H54 (cell line): ENCODE results near the gene KLHL13.
"Not testable (repeated sequence)": the region's sequence is repeated elsewhere in the genome, so short reads cannot be mapped to it uniquely, and the experiment has no call there.

Experiments used
- DNase-seq: peaks from one replicate; pipeline ENCODE4 v3.0.0; 2011; ENCODE audit warnings: low spot score, mixed read lengths; ENCODE audit not compliant: insufficient read length
- FAIRE-seq: peaks from 3 replicates; lab custom pipeline; 2011; peaks lifted over from hg19 to GRCh38; lab: Jason Lieb, UNC
- POLR2A ChIP-seq: IDR thresholded peaks from 2 replicates; pipeline ENCODE4 v1.6.1; 2011; ENCODE audit warnings: low read depth, mild to moderate bottlenecking, low read length

Gene KLHL13

DNA sequence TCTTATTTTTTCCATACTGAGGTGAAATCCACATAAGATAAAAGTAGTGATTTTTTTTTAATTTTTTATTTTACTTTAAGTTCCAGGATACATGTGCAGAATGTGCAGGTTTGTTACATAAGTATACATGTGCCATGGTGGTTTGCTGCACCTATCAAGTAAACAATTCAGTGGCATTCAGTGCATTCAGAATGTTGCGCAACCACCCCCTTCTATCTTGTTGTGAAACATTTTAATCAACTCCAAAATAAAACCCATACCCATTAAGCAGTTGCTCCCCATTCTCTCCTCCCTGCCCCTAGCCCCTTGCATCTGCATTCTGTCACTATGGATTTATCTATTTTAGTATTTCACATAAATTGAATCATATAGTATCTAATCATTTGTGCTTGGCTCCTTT, 121.2 kb downstream of the KLHL13 start:
- DNase-seq (no peak), FAIRE-seq (no peak)
- no peak for TF ChIP-seq POLR2A

DNA sequence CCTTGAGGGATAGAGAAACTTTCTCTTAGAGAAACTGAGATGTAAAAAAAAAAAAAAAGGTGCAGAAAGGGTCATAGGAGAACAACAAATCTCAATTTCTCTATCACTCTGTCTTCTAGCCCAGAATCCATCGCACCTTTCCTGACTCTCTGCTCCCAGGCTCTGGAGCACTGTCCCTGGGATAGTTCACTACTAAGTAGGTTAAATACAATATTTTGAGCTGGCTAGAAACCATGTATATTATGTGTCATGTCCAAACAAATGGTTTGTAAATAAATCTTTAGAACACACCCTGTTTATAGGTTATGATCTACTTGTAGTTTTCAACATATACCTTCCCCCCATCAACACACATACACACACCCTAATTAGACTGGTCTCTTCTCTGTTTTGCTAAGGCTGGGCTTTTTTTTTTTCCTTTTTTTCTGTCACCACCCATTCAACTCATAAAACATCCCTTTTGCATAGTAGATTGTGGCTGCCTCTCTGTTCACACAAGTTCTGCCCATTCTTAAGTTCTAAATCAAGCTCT, 124.4 kb downstream of the KLHL13 start:
- DNase-seq (no peak), FAIRE-seq (no peak)
- no peak for TF ChIP-seq POLR2A

DNA sequence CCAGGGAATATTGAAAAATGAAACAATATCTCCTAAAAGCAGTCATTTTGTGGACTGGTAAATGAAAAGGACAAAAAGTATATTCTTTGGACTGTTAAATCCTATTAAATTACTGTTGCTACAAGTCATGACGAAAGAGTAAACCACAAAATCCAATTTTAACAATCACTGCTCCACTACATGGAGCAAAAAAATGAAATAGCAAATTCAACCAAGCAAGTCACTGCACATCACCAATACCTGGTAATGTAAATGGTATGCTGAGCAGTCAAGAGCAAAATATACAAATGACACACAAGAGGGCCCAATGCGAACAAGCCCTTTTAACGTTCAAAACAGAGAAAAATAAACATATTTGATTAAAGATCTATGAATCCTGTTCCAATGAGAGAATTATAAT, 126.2 kb downstream of the KLHL13 start:
- TF ChIP-seq POLR2A, result no peak
- DNase-seq (no peak), FAIRE-seq (no peak)

DNA sequence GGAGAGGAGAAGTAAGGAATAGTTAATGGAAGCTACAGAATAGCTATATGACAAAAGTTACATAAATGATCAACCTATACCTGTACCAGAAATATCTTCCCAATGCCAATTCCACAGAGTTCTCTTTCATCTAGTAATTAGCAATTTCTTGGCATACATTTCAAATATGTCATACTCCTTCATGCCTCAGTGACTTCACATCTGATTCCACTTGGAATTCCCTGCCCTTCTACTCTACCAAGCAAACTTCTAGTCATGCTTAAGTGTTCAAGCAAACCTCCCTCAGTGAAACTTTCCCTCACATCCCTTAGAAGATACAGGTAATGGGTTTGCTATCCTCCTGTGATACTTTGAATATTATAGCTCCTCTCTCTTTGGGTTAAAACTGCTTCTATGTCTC, 127.1 kb downstream of the KLHL13 start:
- TF ChIP-seq POLR2A, result no peak
- DNase-seq, result no peak
- no peak for FAIRE-seq

DNA sequence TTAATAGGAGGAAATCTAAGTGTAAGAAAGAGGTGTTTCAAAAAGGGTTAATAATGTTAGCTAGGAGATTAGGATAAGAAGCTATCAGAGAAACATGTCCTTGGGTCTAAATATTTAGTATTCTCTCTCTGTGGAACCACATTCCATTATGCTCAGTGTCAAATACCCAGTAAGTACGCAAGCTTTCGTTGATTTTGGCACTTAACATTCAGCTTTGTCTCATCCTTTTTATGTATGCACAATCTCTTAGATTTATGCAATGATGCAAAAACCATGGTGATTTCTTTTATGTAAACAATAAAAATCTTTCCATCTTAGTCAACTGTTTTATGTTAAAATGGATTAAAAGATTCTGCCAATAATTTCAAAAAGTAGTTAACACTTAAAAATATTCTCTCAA, 129.2 kb downstream of the KLHL13 start:
- no peak for TF ChIP-seq POLR2A
- no peak for FAIRE-seq
- no peak for DNase-seq

DNA sequence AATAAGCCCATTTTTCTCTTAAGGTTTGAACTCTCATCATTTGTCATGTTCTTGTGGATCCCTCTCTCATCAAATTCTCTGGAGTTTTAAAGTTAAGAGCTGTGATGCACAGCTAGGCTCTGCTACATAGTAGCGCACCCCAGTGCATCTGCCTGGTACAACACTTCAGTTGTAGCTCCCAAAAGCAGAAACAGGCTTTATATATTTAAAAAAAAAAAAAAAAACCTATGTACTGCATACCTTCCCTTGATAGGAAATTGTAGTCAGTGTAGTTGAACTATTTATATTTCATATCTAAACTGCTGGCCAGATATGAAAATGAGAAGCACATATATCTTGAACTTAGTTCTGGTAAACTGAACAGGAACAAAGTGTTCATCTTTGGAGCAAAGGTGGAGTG, 131.4 kb downstream of the KLHL13 start:
- no peak for TF ChIP-seq POLR2A
- DNase-seq (no peak), FAIRE-seq (no peak)

DNA sequence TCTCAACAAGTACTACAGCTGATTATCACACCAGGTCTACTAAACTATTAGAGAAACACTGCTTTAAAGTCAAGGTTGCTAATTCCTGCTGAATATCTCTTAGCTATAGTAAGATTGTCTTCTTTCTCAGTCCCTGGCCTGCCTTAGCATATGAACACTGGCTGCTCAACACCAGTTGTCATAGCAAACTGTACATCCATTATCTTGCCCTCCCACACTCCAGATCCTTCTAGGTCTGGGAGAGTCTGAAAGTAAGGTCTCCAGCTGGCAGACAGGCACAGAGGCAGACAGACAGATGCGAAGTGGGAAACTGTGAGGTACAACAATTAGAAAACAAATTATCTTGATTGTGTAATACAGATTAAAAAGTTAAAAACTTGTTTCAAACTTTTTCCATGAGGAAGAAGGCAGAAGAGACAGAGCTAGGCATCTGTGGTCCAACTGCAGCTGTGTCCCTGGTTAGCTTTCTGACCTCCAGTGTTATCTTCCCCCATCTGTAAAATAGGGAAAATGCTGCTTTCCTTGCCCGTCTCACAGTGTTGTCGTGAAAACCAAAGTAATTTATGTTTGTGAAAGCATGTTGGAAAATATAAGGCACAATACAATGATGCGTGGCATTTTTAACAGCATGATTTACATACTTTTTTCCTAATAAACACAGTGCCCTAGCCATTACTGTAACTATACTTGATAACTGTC, 133.8 kb downstream of the KLHL13 start:
- TF ChIP-seq POLR2A, result no peak
- FAIRE-seq (no peak), DNase-seq (no peak)

DNA sequence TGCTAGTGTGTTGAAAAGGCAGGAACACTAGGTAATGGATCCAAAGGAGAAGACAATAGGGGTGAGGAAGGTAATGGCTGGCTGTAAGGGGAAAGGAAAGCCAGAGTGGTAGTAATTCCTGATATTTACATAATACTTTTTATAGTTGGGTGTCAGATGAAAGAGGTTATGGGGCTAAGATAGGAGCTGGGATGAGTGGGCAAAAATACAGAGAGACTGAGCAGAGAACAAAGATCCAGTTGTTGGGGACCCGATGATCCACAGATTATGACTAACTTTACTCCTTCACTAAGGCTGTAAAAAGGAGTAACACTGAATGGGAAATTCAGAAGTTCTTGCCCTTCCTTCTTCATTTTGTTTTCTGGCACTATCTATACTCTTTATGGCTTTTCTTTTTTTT, 138.2 kb downstream of the KLHL13 start:
- TF ChIP-seq POLR2A, result no peak
- DNase-seq (no peak), FAIRE-seq (no peak)

DNA sequence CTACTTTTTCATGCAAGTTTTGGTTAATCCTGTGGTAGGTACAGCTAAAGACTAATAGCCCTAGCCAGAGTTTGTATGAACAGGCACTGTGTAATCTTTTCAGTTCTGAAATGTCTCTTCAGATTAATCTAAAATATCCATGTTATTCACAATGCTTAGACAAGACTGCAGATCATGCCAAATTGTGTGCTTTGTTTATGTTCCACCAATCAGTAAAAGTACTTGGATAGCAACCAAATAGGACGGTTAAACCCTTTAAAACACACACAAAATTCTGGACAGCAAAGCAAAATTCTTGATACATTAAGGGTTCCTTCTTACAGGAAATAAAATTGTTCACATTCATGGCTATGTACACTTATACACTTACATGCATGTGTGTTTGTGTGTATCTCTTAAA, 139.1 kb downstream of the KLHL13 start:
- no peak for DNase-seq
- no peak for TF ChIP-seq POLR2A
- FAIRE-seq, result no peak

DNA sequence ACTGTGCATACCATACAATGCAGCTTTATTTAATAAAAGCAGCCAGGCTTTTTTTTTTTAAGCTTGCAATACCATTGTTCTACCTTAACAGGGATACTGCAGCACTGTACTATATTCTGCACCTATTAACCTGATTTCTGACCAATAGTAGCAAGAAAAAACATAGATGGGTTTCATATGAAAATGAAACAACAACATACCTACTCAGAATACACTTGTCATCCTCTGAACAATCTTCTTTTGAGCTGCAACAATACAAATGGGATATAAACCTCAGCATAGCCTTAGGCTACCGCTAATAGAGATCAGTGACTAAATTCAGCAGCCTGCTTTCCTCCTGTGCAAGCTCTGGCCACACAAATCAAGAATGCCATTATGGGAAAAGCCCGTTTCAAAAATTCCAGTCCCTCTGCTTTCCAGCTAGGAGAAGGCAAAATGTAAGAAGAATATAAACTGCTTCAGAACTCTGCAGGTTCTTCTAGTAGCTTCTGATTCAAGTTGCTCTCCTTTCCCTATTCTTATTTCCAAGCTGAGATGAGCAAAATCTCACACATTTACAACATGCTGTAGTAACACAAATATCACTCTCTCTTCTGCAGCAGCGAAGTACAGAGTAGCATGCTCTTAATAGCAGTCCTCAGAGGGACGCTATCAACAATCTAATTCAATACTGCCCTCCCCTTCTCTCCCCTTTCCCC, 143.4 kb downstream of the KLHL13 start:
- no peak for FAIRE-seq
- no peak for TF ChIP-seq POLR2A
- DNase-seq, result no peak

DNA sequence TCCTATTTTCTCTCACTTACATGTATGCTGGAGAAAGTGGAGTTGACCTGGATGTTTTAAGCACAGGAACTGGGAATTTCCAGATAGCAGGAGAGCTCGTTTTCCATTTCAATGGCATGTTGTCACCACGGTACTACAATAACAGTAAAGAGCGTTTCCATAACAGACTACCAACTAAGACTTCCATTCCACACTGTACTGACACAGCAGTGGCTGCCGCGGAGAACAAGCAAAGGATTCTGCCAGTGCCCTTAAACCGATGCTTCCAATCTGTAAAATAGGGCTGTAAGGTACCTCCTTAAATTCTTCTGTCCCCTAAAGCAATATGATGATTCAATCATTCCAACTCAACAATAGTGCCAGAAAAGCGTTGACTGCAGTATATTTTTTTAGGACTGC, 143.9 kb downstream of the KLHL13 start:
- FAIRE-seq, result no peak
- DNase-seq, result no peak
- no peak for TF ChIP-seq POLR2A

DNA sequence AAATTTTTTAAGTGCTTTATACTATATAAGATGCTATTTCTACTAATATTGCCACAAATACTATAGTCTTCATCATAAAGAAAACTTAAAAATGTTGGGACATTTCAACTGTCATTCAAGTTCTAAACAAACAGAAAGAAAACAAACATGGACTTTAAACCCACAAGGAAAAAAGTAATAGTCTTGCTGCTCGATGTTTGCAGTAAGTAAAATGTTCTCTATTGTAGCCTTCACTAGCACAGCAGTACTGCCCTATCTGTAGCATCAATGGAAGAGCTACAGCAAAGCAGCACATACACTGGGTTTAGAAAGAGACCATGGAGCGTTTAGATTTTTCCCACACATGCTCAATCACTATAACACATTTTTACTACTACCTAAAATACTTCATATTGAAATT, 146.8 kb downstream of the KLHL13 start:
- no peak for TF ChIP-seq POLR2A
- FAIRE-seq (no peak), DNase-seq (no peak)

DNA sequence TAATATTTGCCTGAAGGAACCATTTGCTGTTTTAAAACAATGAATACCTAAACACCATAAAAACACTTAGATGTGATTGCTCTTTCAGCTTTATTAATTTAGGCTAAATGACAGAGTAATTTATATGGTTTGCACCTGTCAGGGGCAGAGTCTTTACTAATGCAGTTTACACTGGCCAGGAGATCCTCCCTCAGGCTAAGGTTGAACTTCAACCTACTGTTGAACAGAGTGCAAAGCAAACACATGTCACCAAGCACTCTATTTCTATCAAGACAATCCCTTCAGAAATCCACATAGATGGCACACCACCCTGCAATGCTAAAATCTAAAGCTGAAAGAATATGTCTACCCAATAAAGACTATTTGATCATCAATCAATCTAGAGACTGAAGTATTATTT, 147.3 kb downstream of the KLHL13 start:
- DNase-seq (no peak), FAIRE-seq (no peak)
- no peak for TF ChIP-seq POLR2A

DNA sequence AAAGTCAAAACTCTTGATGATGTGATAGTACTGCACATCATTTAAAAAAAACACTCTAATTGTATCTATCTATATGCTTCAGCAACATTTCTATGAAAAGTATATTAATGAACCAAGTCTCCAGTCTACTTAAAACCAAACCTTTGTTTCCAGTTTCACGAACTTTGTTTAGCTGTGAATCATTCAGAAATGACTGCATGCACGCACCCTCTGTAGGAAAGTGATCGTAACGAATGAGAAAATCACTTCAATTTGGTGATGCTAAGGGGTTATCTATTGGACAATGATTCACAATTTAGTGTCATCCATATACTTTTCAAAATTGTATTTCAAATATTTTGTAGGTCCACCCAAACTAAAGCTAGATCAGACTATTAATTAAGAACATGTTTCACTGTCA, 157.6 kb downstream of the KLHL13 start:
- FAIRE-seq, result no peak
- TF ChIP-seq POLR2A, result no peak
- no peak for DNase-seq

DNA sequence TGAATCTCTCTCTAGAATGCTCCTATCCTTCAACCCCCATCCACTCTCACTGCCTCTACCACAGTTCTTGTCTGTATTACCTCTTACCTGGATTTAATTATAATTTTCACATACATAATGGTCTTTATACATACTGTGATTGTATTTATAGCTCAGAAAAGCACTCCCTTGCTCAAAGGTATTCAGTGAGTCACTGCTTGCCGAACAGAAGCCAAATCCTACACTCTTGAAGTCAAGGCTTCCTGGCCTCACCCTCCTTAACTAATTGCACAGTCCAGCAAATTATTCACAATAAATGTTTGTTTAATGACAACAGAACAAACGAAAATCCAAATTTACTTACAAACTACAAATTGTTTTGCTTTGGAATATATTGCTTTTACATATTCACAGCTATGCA, 159.5 kb downstream of the KLHL13 start:
- TF ChIP-seq POLR2A, result no peak
- DNase-seq (no peak), FAIRE-seq (no peak)

DNA sequence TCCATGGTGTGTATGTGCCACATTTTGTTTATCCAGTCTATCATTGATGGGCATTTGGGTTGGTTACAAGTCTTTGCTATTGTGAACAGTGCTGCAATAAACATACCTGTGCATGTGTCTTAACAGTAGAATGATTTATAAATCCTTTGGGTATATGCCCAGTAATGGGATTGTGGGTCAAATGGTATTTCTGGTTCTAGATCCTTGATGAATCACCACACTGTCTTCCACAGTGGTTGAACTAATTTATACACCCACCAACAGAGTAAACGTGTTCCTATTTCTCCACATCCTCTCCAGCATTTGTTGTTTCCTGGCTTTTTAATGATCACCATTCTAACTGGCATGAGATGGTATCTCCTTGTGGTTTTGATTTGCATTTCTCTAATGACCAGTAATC, 177.3 kb downstream of the KLHL13 start:
- DNase-seq, FAIRE-seq: not testable (repeated sequence)
